ENCODE data around the gene SMARCE1.

SMARCE1 gene

GRCh38 chr17:40577611-40578065, 70.0 kb downstream of the SMARCE1 start:
- FAIRE-seq: no peak

GRCh38 chr17:40576113-40576740, 71.4 kb downstream of the SMARCE1 start:
- no peak for FAIRE-seq
